H9 (cell line): ENCODE results near the gene POU2F2. TPM values are rescaled to one million over a fixed set of nuclear protein-coding genes. Genes with fewer than 3 reads are reported as not detected.
A peak's percentile ranks its signal among the peaks of the same experiment; 100 is the strongest.

Experiments used
- DNase-seq: peaks from one replicate; pipeline ENCODE4 v3.0.0-alpha.2; 2017
- H2AFZ ChIP-seq: one replicate; pipeline ENCODE4 v1.6.1; 2013; ENCODE audit warnings: mild to moderate bottlenecking, low read length, control low read depth, moderate library complexity
- H2AK5ac ChIP-seq: 2 replicates; pipeline ENCODE4 v1.6.1; 2013; ENCODE audit warnings: low read length, control low read depth, mixed read lengths; ENCODE audit not compliant: insufficient read length
- H2BK120ac ChIP-seq: one replicate; pipeline ENCODE4 v1.6.1; 2013; ENCODE audit warnings: low read depth, mild to moderate bottlenecking, low read length, control low read depth, inconsistent platforms; ENCODE audit not compliant: poor library complexity, severe bottlenecking
- H2BK12ac ChIP-seq: 2 replicates; pipeline ENCODE4 v1.6.1; 2013; ENCODE audit warnings: low read length, control low read depth, mixed read lengths, low read depth; ENCODE audit not compliant: insufficient read length
- H2BK15ac ChIP-seq: 2 replicates; pipeline ENCODE4 v1.6.1; 2013; ENCODE audit warnings: low read depth, low read length, control low read depth
- H2BK20ac ChIP-seq: one replicate; pipeline ENCODE4 v1.6.1; 2013; ENCODE audit warnings: low read depth, mild to moderate bottlenecking, low read length, control low read depth, inconsistent platforms; ENCODE audit not compliant: poor library complexity, severe bottlenecking
- H2BK5ac ChIP-seq: 2 replicates; pipeline ENCODE4 v1.6.1; 2013; ENCODE audit warnings: low read length, control low read depth, mixed read lengths; ENCODE audit not compliant: insufficient read length
- H3K14ac ChIP-seq: 2 replicates; pipeline ENCODE4 v1.6.1; 2013; ENCODE audit warnings: low read length, control low read depth; ENCODE audit not compliant: insufficient read depth
- H3K18ac ChIP-seq: 2 replicates; pipeline ENCODE4 v1.6.1; 2013; ENCODE audit warnings: low read depth, mild to moderate bottlenecking, mixed read lengths, low read length, control low read depth; ENCODE audit not compliant: insufficient read length
- H3K23ac ChIP-seq: 2 replicates; pipeline ENCODE4 v1.6.1; 2013; ENCODE audit warnings: low read length, control low read depth, mixed read lengths, low read depth; ENCODE audit not compliant: insufficient read length
- H3K23me2 ChIP-seq: 2 replicates; pipeline ENCODE4 v1.6.1; 2013; ENCODE audit warnings: low read depth, mild to moderate bottlenecking, mixed read lengths, low read length, control low read depth; ENCODE audit not compliant: insufficient read length, poor library complexity, severe bottlenecking
- H3K27ac ChIP-seq: 2 replicates; pipeline ENCODE4 v1.5.1; 2013; ENCODE audit warnings: low read length, control low read depth, mixed read lengths, low read depth; ENCODE audit not compliant: insufficient read length
- H3K27me3 ChIP-seq: 2 replicates; pipeline ENCODE4 v1.6.1; 2013; ENCODE audit warnings: low read length, control low read depth, inconsistent platforms; ENCODE audit not compliant: insufficient read depth
- H3K4ac ChIP-seq: 2 replicates; pipeline ENCODE4 v1.6.1; 2013; ENCODE audit warnings: low read depth, mild to moderate bottlenecking, control low read depth, inconsistent platforms, low read length, moderate library complexity
- H3K4me1 ChIP-seq: 2 replicates; pipeline ENCODE4 v1.6.1; 2013; ENCODE audit warnings: low read length, control low read depth, inconsistent platforms; ENCODE audit not compliant: insufficient read depth
- H3K4me2 ChIP-seq: 2 replicates; pipeline ENCODE4 v1.6.1; 2013; ENCODE audit warnings: low read length, control low read depth, mixed read lengths; ENCODE audit not compliant: insufficient read length, insufficient read depth
- H3K56ac ChIP-seq: 2 replicates; pipeline ENCODE4 v1.6.1; 2013; ENCODE audit warnings: low read depth, mild to moderate bottlenecking, mixed read lengths, low read length, control low read depth; ENCODE audit not compliant: insufficient read length
- H3K79me1 ChIP-seq: 2 replicates; pipeline ENCODE4 v1.6.1; 2013; ENCODE audit warnings: low read depth, mild to moderate bottlenecking, moderate library complexity, low read length, control low read depth, inconsistent platforms; ENCODE audit not compliant: insufficient read depth, poor library complexity, severe bottlenecking
- H3K79me2 ChIP-seq: 2 replicates; pipeline ENCODE4 v1.6.1; 2013; ENCODE audit warnings: low read length, control low read depth, inconsistent platforms; ENCODE audit not compliant: insufficient read depth
- H3K9ac ChIP-seq: 2 replicates; pipeline ENCODE4 v1.6.1; 2013; ENCODE audit warnings: low read length, control low read depth, mixed read lengths; ENCODE audit not compliant: insufficient read length; ENCODE audit errors: extremely low read depth
- H3K9me3 ChIP-seq: one replicate; pipeline ENCODE4 v1.6.1; 2013; ENCODE audit warnings: low read depth, low read length, inconsistent platforms; ENCODE audit not compliant: control insufficient read depth
- H3T11ph ChIP-seq: one replicate; pipeline ENCODE4 v1.6.1; 2013; ENCODE audit warnings: mild to moderate bottlenecking, low read length, control low read depth, inconsistent platforms
- H4K20me1 ChIP-seq: one replicate; pipeline ENCODE4 v1.6.1; 2013; ENCODE audit not compliant: control insufficient read depth, insufficient read length, insufficient read depth
- H4K5ac ChIP-seq: 2 replicates; pipeline ENCODE4 v1.6.1; 2013; ENCODE audit warnings: low read depth, mild to moderate bottlenecking, mixed read lengths, low read length, control low read depth; ENCODE audit not compliant: insufficient read length
- H4K8ac ChIP-seq: replicated peaks from 2 replicates; pipeline ENCODE4 v1.6.1; 2013; ENCODE audit warnings: low read length, control low read depth, mixed read lengths, low read depth; ENCODE audit not compliant: insufficient read length
- H4K91ac ChIP-seq: 2 replicates; pipeline ENCODE4 v1.6.1; 2013; ENCODE audit warnings: low read depth, mild to moderate bottlenecking, moderate library complexity, mixed read lengths, low read length, control low read depth; ENCODE audit not compliant: insufficient read length
- H3K27ac Mint-ChIP-seq, 3 experiments: 2 replicates in 2 of 3; 3 replicates in 1 of 3; pipeline ENCODE4 v1.8.0; 2020 to 2021; ENCODE audit warnings: mixed read lengths in 3 of 3, mild to moderate bottlenecking in 1 of 3, moderate library complexity in 1 of 3
- H3K27me3 Mint-ChIP-seq: 2 replicates; pipeline ENCODE4 v1.8.0; 2021; ENCODE audit warnings: low read depth, mild to moderate bottlenecking, moderate library complexity, mixed read lengths
- H3K36me3 Mint-ChIP-seq, 3 experiments: 2 replicates in 2 of 3; 3 replicates in 1 of 3; pipeline ENCODE4 v1.8.0; 2020 to 2021; ENCODE audit warnings: low read depth in 3 of 3, mixed read lengths in 3 of 3; ENCODE audit not compliant: insufficient read depth in 1 of 3
- H3K4me1 Mint-ChIP-seq, 2 experiments: 2 replicates each; pipeline ENCODE4 v1.8.0; 2020; ENCODE audit warnings: mixed read lengths in 2 of 2
- H3K4me3 Mint-ChIP-seq, 2 experiments: 2 replicates in 1 of 2; 3 replicates in 1 of 2; pipeline ENCODE4 v1.8.0; 2020 to 2021; ENCODE audit warnings: mild to moderate bottlenecking in 2 of 2, mixed read lengths in 2 of 2, moderate library complexity in 1 of 2
- H3K9me3 Mint-ChIP-seq, 2 experiments: 2 replicates in 1 of 2; 3 replicates in 1 of 2; pipeline ENCODE4 v1.8.0; 2020; ENCODE audit warnings: mild to moderate bottlenecking in 2 of 2, mixed read lengths in 2 of 2, moderate library complexity in 1 of 2
- CTCF ChIP-seq: fragments of 200-600 bp; sonication (generic); conservative IDR thresholded peaks from 3 replicates; pipeline ENCODE4 v1.8.0; 2021; ENCODE audit warnings: antibody characterized with exemption, mild to moderate bottlenecking
- WGBS: extraction: QIAGEN DNeasy Blood & Tissue Kit; methylation state at CpG from one replicate; pipeline ENCODE4 v1.1.7; 2013; ENCODE audit warnings: missing lambda C conversion rate, low lambda C conversion rate, mixed read lengths; ENCODE audit not compliant: insufficient read length; ENCODE audit errors: extremely low coverage; 5-methylcytosine and 5-hydroxymethylcytosine counted together
- total RNA-seq: library from RNA; stranded (reverse); gene quantifications from 2 replicates; pipeline ENCODE4 v1.2.1, GENCODE V29; 2021

The POU2F2 gene
- total RNA-seq, 1 experiment from 2014 or later, result 2.9 TPM

- H3K4me3 Mint-ChIP-seq, result peak overlapping the region in 1 of 2 experiments; percentile 84; a peak in 3 of 5 replicates
- no peaks in the 10 kb centered on the region for H3K4me1 ChIP-seq
- peak overlapping the region; percentile 91 for H3K4me2 ChIP-seq
- WGBS, result no CpG with 5 or more reads among the region's 6 CpGs
- no peak overlapping the region for H2AK5ac ChIP-seq
- no peak overlapping the region for H3K18ac ChIP-seq
- no peak overlapping the region for H2BK5ac ChIP-seq
- no peak overlapping the region for H2BK12ac ChIP-seq
- H3K23me2 ChIP-seq, result peaks cover 14% of the 10 kb centered on the region
- no peaks in the 10 kb centered on the region for H3K36me3 Mint-ChIP-seq
- no peaks in the 10 kb centered on the region for H4K20me1 ChIP-seq
- no peak overlapping the region for H3K23ac ChIP-seq
- H2BK15ac ChIP-seq, result no peak overlapping the region
- H3K79me1 ChIP-seq, result no peaks in the 10 kb centered on the region
- no peak overlapping the region for H4K5ac ChIP-seq
- no peak overlapping the region for H3K9ac ChIP-seq
- no peak overlapping the region for H4K91ac ChIP-seq
- H3K4me1 Mint-ChIP-seq, result peaks cover 11 to 23% of the 10 kb centered on the region in 2 experiments
- DNase-seq, result no peak
- no peak overlapping the region for H2AFZ ChIP-seq
- no peak for TF ChIP-seq CTCF
- no peak overlapping the region for H3K27ac Mint-ChIP-seq
- no peak overlapping the region for H2BK20ac ChIP-seq
- H3K4ac ChIP-seq, result no peak overlapping the region
- no peak overlapping the region for H2BK120ac ChIP-seq
- no peaks in the 10 kb centered on the region for H3K79me2 ChIP-seq
- H3K27ac ChIP-seq, result no peak overlapping the region
- no peak overlapping the region for H3K14ac ChIP-seq
- no peak overlapping the region for H3T11ph ChIP-seq
- no peaks in the 10 kb centered on the region for H3K9me3 Mint-ChIP-seq
- H3K27me3 Mint-ChIP-seq, result peaks cover 59% of the 10 kb centered on the region
- no peaks in the 10 kb centered on the region for H3K9me3 ChIP-seq
- H3K27me3 ChIP-seq, result peaks cover 40% of the 10 kb centered on the region
- H4K8ac ChIP-seq, result no peak overlapping the region
- no peak overlapping the region for H3K56ac ChIP-seq
Observed at GRCh38 chr19:42174958-42175734, 42.9 kb upstream of the POU2F2 start.
